ENCODE data around the gene TSR1. TPM values are rescaled to one million over a fixed set of nuclear protein-coding genes. Genes with fewer than 3 reads are reported as not detected.
A peak's percentile ranks its signal among the peaks of the same experiment; 100 is the strongest.

TSR1 gene
- total RNA-seq, 1 experiment from 2014 or later: 67.3 TPM

DNA sequence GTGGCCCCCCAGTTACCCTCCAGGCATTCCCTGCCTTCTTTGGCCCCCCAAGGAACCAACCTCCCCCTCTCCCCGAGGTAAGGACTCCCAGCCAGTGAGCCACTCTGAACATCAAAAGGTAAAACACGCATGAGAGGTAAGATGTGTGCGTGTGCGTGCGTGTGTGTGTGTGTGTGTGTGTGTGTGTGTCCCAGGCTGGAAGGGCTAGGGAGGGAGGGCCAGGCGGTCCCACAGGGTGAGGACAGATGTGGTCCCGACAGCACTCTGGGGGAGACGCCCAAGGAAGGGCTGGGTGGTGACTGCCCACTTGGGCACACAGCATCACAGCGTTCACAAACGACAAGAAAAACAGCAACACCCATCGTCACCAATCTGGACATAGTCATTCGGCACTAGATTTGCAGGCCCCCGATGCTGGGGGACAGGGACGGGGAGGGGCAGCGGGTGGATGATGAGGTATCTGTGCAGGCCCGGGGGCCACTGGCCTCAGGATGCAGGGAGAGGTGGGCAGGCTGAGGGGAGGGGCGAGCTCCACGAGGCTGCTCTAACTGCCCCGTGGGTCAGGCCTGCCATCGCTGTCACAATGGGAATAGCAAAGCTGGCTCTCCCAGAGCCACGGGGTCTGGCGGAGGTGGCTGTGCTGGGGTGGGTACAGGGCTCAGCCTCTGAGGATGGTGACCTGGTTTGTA is 48.3 kb upstream of the TSR1 start:
- CTCF ChIA-PET: interaction anchor here (0.6 to 4.5 kb wide), 2 partner anchors 32 to 340 kb away, joined by 7 to 213 read pairs; no protein-coding TSS in a partner anchor
- TF ChIP-seq, protein P1, sequence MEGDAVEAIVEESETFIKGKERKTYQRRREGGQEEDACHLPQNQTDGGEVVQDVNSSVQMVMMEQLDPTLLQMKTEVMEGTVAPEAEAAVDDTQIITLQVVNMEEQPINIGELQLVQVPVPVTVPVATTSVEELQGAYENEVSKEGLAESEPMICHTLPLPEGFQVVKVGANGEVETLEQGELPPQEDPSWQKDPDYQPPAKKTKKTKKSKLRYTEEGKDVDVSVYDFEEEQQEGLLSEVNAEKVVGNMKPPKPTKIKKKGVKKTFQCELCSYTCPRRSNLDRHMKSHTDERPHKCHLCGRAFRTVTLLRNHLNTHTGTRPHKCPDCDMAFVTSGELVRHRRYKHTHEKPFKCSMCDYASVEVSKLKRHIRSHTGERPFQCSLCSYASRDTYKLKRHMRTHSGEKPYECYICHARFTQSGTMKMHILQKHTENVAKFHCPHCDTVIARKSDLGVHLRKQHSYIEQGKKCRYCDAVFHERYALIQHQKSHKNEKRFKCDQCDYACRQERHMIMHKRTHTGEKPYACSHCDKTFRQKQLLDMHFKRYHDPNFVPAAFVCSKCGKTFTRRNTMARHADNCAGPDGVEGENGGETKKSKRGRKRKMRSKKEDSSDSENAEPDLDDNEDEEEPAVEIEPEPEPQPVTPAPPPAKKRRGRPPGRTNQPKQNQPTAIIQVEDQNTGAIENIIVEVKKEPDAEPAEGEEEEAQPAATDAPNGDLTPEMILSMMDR (IDR thresholded peaks at IDR 0.05; ENCODE audit: insufficient read depth in 1 of 2, low read depth in 1 of 2, low read length in 1 of 2, severe bottlenecking in 1 of 2, unreplicated experiment in 1 of 2): no peak
- H3K4me1 ChIP-seq: no peaks in the 10 kb centered on the region
- Mint-ChIP-seq H3K36me3 (ENCODE audit: insufficient read depth, unreplicated experiment) (peaks cover 41% of the 10 kb centered on the region), H3K4me3 (ENCODE audit: unreplicated experiment) (no peak overlapping the region), H3K27me3 (ENCODE audit: insufficient read depth, unreplicated experiment) (no peaks in the 10 kb centered on the region), H3K9me3 (ENCODE audit: unreplicated experiment) (no peaks in the 10 kb centered on the region), H3K27ac (ENCODE audit: unreplicated experiment) (peak overlapping the region; percentile 65), H3K4me1 (ENCODE audit: low read depth, unreplicated experiment) (no peaks in the 10 kb centered on the region)
- no TSS peak for BruUV-seq (replicated peaks)
- H3K9me3 ChIP-seq: no peaks in the 10 kb centered on the region
- POLR2A ChIA-PET: no interaction called here
- intact Hi-C loops (cut with micrococcal nuclease; ENCODE audit: unreplicated experiment): no loop called here
- H3K4me3 ChIP-seq (ENCODE audit: low read depth, low read length): no peak overlapping the region
- DNase-seq: no peak
- no peaks in the 10 kb centered on the region for H3K27me3 ChIP-seq (replicated peaks; ENCODE audit: control insufficient read depth, insufficient read depth, low read length)
- H3K36me3 ChIP-seq (ENCODE audit: control insufficient read depth, insufficient read depth, low read length): no peaks in the 10 kb centered on the region

DNA sequence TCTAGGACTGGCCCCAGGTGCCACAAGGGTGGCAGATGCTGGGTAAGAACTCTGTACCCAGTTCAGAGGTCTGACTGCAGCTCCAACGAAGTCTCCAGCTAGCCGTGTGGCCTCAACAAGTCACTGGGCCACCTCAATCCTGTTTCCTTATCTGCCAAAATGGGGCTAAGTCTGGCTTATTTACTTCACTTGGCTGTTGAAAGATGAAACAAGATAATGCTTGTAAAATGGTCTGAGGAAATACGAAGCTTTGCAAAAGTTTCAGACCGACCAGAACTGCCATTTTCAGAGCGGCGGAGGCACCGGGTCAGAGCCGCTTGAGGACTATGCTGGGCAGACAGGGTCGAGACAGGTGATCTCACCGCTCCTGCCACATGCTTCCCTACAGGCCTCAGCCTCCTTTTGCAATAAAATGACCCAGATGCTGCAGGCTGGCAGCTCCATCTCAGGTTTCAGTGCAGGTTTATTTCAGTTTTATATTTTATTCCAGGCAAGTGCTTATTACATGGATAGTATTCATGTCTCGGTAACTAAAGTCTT is 47.4 kb upstream of the TSR1 start:
- Mint-ChIP-seq H3K36me3 (ENCODE audit: insufficient read depth, unreplicated experiment) (peaks cover 42% of the 10 kb centered on the region), H3K4me1 (ENCODE audit: low read depth, unreplicated experiment) (no peaks in the 10 kb centered on the region), H3K27ac (ENCODE audit: unreplicated experiment) (no peak overlapping the region), H3K9me3 (ENCODE audit: unreplicated experiment) (no peaks in the 10 kb centered on the region), H3K4me3 (ENCODE audit: unreplicated experiment) (no peak overlapping the region), H3K27me3 (ENCODE audit: insufficient read depth, unreplicated experiment) (no peaks in the 10 kb centered on the region)
- ChIA-PET POLR2A (interaction anchor here (1.8 to 1.9 kb wide), 3 partner anchors 9 to 33 kb away, joined by 14 to 23 read pairs (median 18); no protein-coding TSS in a partner anchor), CTCF (interaction anchor here (0.7 to 4.5 kb wide), 7 partner anchors 9 to 35 kb away, joined by 4 to 213 read pairs (median 14); no protein-coding TSS in a partner anchor)
- Histone ChIP-seq H3K36me3 (ENCODE audit: control insufficient read depth, insufficient read depth, low read length) (no peaks in the 10 kb centered on the region), H3K9me3 (no peaks in the 10 kb centered on the region), H3K4me3 (ENCODE audit: low read depth, low read length) (no peak overlapping the region), H3K27me3 (replicated peaks; ENCODE audit: control insufficient read depth, insufficient read depth, low read length) (no peaks in the 10 kb centered on the region), H3K4me1 (no peaks in the 10 kb centered on the region)
- TF ChIP-seq, protein P1 (IDR thresholded peaks at IDR 0.05; ENCODE audit: insufficient read depth in 1 of 2, low read depth in 1 of 2, low read length in 1 of 2, severe bottlenecking in 1 of 2, unreplicated experiment in 1 of 2): no peak
- BruUV-seq (replicated peaks): no TSS peak
- no peak for DNase-seq
- intact Hi-C loops (cut with micrococcal nuclease; ENCODE audit: unreplicated experiment): no loop called here

DNA sequence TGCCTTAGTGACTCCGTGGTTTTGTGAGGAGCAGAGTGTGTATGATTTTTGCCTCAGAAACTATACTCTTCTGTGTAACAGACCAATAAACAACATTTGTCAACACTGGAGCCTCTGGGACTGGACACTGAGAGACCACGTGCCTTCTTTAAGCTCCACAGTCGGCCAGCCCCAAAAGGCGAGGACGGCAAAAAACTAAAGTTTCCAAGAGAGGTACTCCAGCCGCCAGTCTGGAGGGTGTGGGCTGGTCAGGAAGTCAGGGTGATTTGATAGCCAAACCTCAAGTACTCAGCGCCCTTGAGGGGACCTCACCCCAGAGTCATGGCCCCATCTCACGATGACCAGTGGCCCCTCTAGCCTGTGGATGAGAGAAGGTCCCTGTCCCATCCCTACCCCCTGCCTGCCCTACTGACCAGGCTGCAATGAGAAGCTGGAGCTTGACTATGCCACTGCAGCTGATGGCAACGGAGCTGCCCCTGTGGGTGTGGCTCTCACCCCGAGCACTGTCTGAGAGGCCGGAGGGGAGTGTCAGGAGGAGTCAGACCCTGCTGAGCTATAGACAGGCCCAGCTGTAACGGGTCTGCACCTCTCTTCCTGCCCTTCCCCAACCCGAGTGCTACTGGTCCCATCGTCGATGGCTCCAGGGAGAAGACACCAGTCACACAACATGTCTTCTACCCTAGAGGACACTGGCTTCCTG is 44.8 kb upstream of the TSR1 start:
- Mint-ChIP-seq H3K36me3 (ENCODE audit: insufficient read depth, unreplicated experiment) (peaks cover 50% of the 10 kb centered on the region), H3K4me1 (ENCODE audit: low read depth, unreplicated experiment) (no peaks in the 10 kb centered on the region), H3K4me3 (ENCODE audit: unreplicated experiment) (no peak overlapping the region), H3K9me3 (ENCODE audit: unreplicated experiment) (no peaks in the 10 kb centered on the region), H3K27me3 (ENCODE audit: insufficient read depth, unreplicated experiment) (no peaks in the 10 kb centered on the region), H3K27ac (ENCODE audit: unreplicated experiment) (no peak overlapping the region)
- ChIA-PET CTCF (interaction anchor here (0.8 to 4.5 kb wide), 2 partner anchors 35 to 37 kb away, joined by 3 to 213 read pairs; no protein-coding TSS in a partner anchor), POLR2A (no interaction called here)
- intact Hi-C loops (cut with micrococcal nuclease; ENCODE audit: unreplicated experiment): no loop called here
- TF ChIP-seq, protein P1 (IDR thresholded peaks at IDR 0.05; ENCODE audit: insufficient read depth in 1 of 2, low read depth in 1 of 2, low read length in 1 of 2, severe bottlenecking in 1 of 2, unreplicated experiment in 1 of 2): no peak
- no peaks in the 10 kb centered on the region for H3K27me3 ChIP-seq (replicated peaks; ENCODE audit: control insufficient read depth, insufficient read depth, low read length)
- no peaks in the 10 kb centered on the region for H3K4me1 ChIP-seq
- no peaks in the 10 kb centered on the region; the same call in 1 of the 2 replicates for H3K36me3 ChIP-seq (ENCODE audit: control insufficient read depth, insufficient read depth, low read length)
- no peak for DNase-seq
- H3K4me3 ChIP-seq (ENCODE audit: low read depth, low read length): no peak overlapping the region
- H3K9me3 ChIP-seq: no peaks in the 10 kb centered on the region
- no TSS peak for BruUV-seq (replicated peaks)

All from Caco-2 (cell line).